Putamen (tissue), 1 donor: ENCODE data around the gene ST3GAL3.

ENCODE experiments used
- DNase-seq: peaks from one replicate; pipeline ENCODE4 v3.0.0-alpha.2; 2016; ENCODE audit warnings: low spot score

ST3GAL3 gene

DNA sequence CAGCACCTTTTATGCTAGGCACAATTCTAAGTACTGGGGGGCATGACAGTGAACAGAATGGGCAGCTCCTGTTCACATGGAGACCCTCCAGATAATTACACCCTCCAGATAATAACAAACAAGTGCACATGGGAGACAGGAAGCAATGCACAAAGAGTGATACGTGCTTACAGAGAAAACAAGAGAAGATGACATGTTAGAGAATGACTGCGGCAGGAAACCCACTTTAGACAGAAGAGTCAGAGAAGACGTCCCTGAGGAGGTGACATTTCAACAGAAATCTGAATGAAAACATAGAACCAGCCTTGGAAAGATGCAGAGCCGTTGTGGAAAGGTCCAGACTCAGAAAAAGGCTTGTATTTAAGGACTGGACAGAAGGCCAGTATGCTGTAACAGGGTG is 171.5 kb downstream of the ST3GAL3 start:
- no peak for DNase-seq

- no peak for DNase-seq
Measured at GRCh38 chr1:43879414-43879813, 172.1 kb downstream of the ST3GAL3 start.

DNA sequence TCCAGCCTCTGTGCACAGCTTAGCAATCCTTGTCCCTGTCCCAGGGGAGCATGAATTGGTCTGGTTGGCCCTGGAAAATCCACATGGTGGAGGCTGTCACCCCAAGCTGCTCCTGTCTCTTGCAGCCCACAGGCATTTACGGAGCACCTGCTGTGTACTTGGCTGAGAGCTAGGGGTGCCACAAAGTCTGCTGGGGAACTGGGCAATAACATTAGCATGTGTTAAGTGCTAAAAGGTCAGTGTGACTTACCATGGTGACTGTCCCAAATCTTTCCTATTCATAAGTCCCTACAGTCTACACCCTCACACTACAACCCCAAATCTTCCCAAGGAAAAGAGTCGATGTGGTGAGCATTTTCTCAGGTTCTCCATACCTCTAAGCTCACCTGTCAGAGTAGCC is 172.7 kb downstream of the ST3GAL3 start:
- no peak for DNase-seq

DNA sequence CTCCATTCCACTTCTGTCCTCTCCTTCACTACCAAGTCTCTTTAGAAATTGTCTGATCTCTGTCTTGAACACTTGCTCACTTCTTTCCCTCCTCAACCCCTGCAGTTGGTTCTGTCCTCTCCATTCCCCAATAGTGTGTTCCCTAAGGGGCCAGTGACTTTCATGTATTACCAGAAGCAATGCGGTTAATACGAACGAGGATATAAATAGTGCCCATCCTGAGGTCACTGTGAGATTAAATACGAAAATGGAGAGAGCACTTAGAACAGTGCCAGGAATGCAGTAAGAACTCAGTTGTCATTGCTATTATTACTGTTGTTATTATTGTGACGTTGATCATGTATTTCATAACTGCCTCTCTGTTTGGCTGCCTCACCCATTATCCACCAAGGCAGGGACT is 173.3 kb downstream of the ST3GAL3 start:
- no peak for DNase-seq

DNA sequence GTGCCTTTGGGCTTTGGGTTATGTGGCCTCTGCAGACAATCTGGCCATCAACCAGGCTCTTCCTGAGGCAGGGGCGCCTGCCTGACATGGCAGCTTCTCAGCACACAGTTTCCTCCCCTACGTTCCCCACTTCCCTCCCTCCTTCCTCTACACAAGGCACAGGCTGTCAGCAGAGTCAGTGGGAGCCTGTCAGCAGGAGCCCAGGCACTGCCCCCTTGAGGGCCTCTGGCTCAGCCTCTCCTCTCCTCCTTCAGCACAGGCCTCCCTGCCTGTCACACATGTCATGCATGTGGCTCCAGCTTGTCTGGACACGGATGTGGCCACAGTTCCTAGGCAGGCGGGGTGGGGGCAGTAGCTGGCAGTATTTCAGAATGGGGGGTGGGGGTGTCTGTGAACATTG is 174.1 kb downstream of the ST3GAL3 start:
- no peak for DNase-seq

GRCh38 chr1:43882763-43883162 is 175.4 kb downstream of the ST3GAL3 start:
- no peak for DNase-seq

GRCh38 chr1:43883321-43883720 is 176.0 kb downstream of the ST3GAL3 start:
- no peak for DNase-seq

- DNase-seq: no peak
Measured at GRCh38 chr1:43885279-43885801, 178.0 kb downstream of the ST3GAL3 start.

- DNase-seq: no peak
Measured at GRCh38 chr1:43887748-43888147, 180.4 kb downstream of the ST3GAL3 start.

DNA sequence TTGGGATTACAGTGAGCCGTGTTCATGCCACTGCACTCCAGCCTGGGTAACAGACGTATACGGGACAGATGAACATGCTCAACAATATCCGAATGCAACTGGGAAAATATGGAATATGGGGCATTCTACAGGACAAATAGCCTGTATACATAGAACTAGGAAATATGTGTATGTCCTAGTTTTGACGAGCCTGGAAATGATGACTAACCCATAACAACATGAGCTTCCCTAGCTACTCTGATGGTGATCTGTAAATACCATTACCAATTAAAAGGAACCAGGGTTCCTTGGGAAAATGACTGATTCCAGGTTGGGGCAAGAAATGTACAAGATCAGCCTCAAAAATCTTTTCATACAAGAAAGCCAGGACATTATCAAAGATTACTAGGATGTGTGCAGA is 183.5 kb downstream of the ST3GAL3 start:
- DNase-seq: no peak

GRCh38 chr1:43893006-43893405 is 185.7 kb downstream of the ST3GAL3 start:
- no peak for DNase-seq

- DNase-seq: no peak
Measured at GRCh38 chr1:43898981-43899380, 191.6 kb downstream of the ST3GAL3 start.

DNA sequence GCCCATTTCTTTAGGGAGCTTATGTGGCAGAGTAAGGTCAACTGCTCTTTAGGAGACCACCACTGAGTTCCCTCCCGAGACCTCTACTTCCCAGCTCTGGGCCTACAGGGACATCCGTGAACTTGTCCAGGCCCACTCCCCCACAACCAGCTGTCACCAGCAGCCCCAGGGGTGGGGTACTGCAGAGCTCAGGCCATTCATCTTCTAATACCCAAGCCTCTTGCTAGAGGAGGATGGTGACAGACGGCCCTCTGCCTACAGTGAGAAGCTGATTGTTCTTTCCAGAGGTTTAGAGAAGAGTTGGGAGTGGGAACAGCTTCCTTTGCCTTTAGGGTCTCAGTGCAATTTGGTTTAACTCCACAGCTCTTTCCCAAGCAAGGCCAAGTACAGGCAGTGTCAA is 193.1 kb downstream of the ST3GAL3 start:
- no peak for DNase-seq

GRCh38 chr1:43901196-43901961 is 194.0 kb downstream of the ST3GAL3 start:
- DNase-seq: no peak

GRCh38 chr1:43902058-43902831 is 194.9 kb downstream of the ST3GAL3 start:
- no peak for DNase-seq

- DNase-seq: no peak
Measured at GRCh38 chr1:43904660-43905551, 197.6 kb downstream of the ST3GAL3 start.

DNA sequence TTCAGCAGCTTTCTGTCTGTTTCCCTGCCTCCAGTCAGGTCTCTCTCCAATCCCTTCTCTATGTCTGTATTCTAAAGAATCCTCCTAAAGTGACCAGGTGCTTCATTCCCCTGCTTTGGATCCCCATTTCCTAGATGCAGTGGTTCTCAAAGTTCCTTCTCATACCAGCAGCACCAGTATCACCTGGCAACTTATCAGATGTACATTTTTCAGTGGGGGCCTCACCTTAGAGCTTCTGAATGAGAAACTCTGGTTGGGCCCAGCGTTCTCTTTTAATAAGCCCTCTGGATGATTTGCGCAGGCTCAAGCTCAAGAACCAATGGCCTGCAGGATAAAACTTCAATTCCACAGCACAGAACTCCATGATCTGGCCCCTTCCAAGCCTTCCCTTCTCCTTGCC is 200.9 kb downstream of the ST3GAL3 start:
- DNase-seq: no peak

GRCh38 chr1:43908858-43909257 is 201.5 kb downstream of the ST3GAL3 start:
- DNase-seq: no peak

GRCh38 chr1:43910343-43910742 is 203.0 kb downstream of the ST3GAL3 start:
- no peak for DNase-seq

DNA sequence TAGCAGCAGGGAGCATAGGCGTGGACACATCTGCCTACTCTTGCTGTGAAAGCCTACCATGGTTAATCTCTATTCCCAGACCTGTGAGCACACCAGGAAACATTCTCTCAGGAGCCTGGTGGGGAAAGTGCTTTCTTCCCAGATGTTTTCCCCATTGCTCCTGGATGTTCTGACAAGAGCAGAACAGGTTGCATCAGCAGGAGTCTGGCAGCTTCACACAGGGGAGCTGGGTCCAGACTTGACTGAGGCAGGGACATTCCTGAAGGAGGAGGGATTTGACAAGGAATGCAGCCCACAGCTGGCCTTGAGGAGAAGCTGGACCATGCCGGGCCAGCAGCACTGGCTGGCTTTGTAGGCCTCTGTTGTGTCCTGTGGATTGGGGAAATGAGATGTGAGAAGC is 205.3 kb downstream of the ST3GAL3 start:
- DNase-seq: no peak

GRCh38 chr1:43913051-43913501 is 205.7 kb downstream of the ST3GAL3 start:
- DNase-seq: no peak
